Psoas muscle (tissue), 8 donors: ENCODE results near the gene P2RX2. TPM values are rescaled to one million over a fixed set of nuclear protein-coding genes. Genes with fewer than 3 reads are reported as not detected.

Source experiments
- ATAC-seq, 4 donors: fragments of 200-7000 bp; cut with Tn5 transposase; one replicate each; pipeline ENCODE4 v1.9.1; 2020; ENCODE audit warnings: moderate library complexity in 3 of 4, mild to moderate bottlenecking in 2 of 4
- DNase-seq, 2 donors: peaks; one replicate each; pipeline ENCODE4 v3.0.0-alpha.2; 2020
- H3K27ac ChIP-seq: fragments of 200-600 bp; one replicate; pipeline ENCODE4 v1.8.0; 2022
- H3K27me3 ChIP-seq, 3 donors: fragments of 200-600 bp in 1 of 3; one replicate each; pipeline versions ENCODE4 v1.6.1 to v1.8.0; 2013 to 2022; ENCODE audit warnings: low read length in 2 of 3, mild to moderate bottlenecking in 2 of 3, moderate library complexity in 1 of 3; ENCODE audit not compliant: insufficient read depth in 3 of 3
- H3K36me3 ChIP-seq, 2 donors: fragments of 200-600 bp in 1 of 2; one replicate each; pipeline versions ENCODE4 v1.6.1 to v1.8.0; 2013 to 2022; ENCODE audit warnings: low read depth in 1 of 2, mild to moderate bottlenecking in 1 of 2, moderate library complexity in 1 of 2; ENCODE audit not compliant: insufficient read depth in 1 of 2
- H3K4me1 ChIP-seq: fragments of 200-600 bp; one replicate; pipeline ENCODE4 v1.8.0; 2022
- H3K4me3 ChIP-seq: fragments of 200-600 bp; one replicate; pipeline ENCODE4 v1.8.0; 2022; ENCODE audit warnings: mild to moderate bottlenecking
- H3K9me3 ChIP-seq: fragments of 200-600 bp; one replicate; pipeline ENCODE4 v1.8.0; 2022
- WGBS, 3 donors: extraction: QIAGEN DNeasy Blood & Tissue Kit; methylation state at CpG; one replicate each; pipeline versions ENCODE4 v1.1.6 to v1.1.7; 2013; 5-methylcytosine and 5-hydroxymethylcytosine counted together
- intact Hi-C, 2 donors: fragments of 100-400 bp; cut with DNase I; formaldehyde crosslinking; loops; one replicate each; pipeline versions ENCODE4 v1.11.0 to v1.14.2; 2022
- polyA plus RNA-seq, 3 donors: library from polyadenylated mRNA; stranded (reverse); fragments of 200-250 nt; gene quantifications; one replicate each; pipeline ENCODE4 v1.2.3, GENCODE V29; 2013
- total RNA-seq, 4 donors: library from RNA; stranded (reverse); fragmentation: NEBNext Ultra II Directional in 2 of 4; extraction: Animal tissue kit (Norgen Biotek cat#: 25700) in 2 of 4; gene quantifications; one replicate each; pipeline versions ENCODE4 v1.2.1 to v1.2.4, GENCODE V29; 2021 to 2023
- TF ChIP-seq, protein P1 (sequence below): fragments of 200-600 bp; IDR thresholded peaks from one replicate; pipeline ENCODE4 v1.8.0; 2022; ENCODE audit warnings: antibody characterized with exemption
- donor health status: healthy with polysubstance abuse.
- donor health status: DM: no; HTN: no; CAD: no; lungs with moderate emphysema.
- donor health status: Bipolar disorder and iron deficiency.
- donor health status: healthy.
- donor health status: DM: yes; HTN: yes; CAD: no.
- donor health status: DM: no; HTN: no; CAD: no.
- donor health status: DM: no; HTN: no; CAD: no.
- donor health status: DM: yes; HTN: yes; CAD: no.

P2RX2 gene
- total and polyA plus RNA-seq, 7 donors: 0.01 TPM; not detected in 6

DNA sequence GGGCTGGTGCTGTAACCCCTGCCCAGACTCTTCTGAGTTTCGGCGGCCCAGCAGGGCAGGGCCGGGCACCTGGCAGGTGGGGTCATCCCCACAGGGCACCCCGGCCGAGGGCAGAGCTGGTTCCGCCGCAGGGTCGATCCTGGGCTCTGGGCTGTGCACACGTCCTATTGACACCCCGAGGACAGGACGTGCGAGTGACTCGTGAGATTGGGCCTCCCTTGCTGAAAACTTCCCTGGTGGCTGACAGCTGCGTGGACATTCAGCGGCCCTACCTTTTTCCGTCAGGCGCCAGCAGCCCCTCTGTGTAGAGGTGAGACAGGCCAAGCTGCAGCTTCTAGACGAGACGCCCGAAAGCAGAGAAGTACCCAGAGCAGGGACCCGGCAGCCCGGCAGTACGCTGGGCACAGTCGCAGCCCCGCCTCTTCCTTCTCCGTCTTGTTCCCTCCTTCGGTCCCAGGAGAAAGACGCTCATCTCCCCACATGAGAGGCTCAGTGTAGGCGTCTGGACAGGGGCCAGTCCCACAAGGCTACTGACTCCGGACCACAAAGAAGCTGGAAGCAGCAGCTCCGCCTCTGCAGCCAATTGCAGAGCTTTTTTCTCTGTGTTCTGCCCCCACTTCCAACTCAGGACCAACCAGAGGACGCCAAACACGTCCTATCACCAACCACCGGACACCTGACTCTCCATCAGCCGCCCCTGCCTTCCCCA is 8.4 kb upstream of the P2RX2 start, which contains the start of gene LRCOL1:
TSS of gene LRCOL1 (minus strand) at position 532 of the 709 bp plus-strand sequence. CDS start 4,331 bp downstream, outside the sequence.
- peak; percentile 56 to 67 for DNase-seq
- peaks cover 3% of the 10 kb centered on the region for H3K9me3 ChIP-seq
- no peak within 1 kb of the TSS for H3K4me3 ChIP-seq
- no peaks in the 10 kb centered on the region for H3K4me1 ChIP-seq
- H3K36me3 ChIP-seq: no peaks in the 10 kb centered on the region
- intact Hi-C loops: loop anchor here (5.0 to 10.0 kb wide), 2 partner anchors 193 to 455 kb away; no protein-coding TSS in a partner anchor
- no peak within 1 kb of the TSS for H3K27ac ChIP-seq
- ATAC-seq: no peak
- TF ChIP-seq, protein P1, sequence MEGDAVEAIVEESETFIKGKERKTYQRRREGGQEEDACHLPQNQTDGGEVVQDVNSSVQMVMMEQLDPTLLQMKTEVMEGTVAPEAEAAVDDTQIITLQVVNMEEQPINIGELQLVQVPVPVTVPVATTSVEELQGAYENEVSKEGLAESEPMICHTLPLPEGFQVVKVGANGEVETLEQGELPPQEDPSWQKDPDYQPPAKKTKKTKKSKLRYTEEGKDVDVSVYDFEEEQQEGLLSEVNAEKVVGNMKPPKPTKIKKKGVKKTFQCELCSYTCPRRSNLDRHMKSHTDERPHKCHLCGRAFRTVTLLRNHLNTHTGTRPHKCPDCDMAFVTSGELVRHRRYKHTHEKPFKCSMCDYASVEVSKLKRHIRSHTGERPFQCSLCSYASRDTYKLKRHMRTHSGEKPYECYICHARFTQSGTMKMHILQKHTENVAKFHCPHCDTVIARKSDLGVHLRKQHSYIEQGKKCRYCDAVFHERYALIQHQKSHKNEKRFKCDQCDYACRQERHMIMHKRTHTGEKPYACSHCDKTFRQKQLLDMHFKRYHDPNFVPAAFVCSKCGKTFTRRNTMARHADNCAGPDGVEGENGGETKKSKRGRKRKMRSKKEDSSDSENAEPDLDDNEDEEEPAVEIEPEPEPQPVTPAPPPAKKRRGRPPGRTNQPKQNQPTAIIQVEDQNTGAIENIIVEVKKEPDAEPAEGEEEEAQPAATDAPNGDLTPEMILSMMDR: no peak
- peaks cover 0 to 71% (median 18%) of the 10 kb centered on the region in 3 donors for H3K27me3 ChIP-seq
- 29 to 40% (median 37%) methylated on average over 32 to 35 of the region's 35 CpGs for WGBS, 3 donors

- Histone ChIP-seq H3K4me3 (no peak overlapping the region), H3K27ac (no peak overlapping the region), H3K27me3 (peaks cover 0 to 71% (median 19%) of the 10 kb centered on the region in 3 donors), H3K36me3 (no peaks in the 10 kb centered on the region), H3K4me1 (no peaks in the 10 kb centered on the region), H3K9me3 (peaks cover 3% of the 10 kb centered on the region)
- DNase-seq: no peak
- TF ChIP-seq, protein P1: no peak
- no peak for ATAC-seq
- intact Hi-C loops: loop anchor here (5.0 to 10.0 kb wide), 2 partner anchors 194 to 456 kb away; no protein-coding TSS in a partner anchor
- 75 to 82% (median 76%) methylated on average over 33 of the region's 33 CpGs for WGBS, 3 donors
Measured at GRCh38 chr12:132610866-132611602, 7.5 kb upstream of the P2RX2 start.

DNA sequence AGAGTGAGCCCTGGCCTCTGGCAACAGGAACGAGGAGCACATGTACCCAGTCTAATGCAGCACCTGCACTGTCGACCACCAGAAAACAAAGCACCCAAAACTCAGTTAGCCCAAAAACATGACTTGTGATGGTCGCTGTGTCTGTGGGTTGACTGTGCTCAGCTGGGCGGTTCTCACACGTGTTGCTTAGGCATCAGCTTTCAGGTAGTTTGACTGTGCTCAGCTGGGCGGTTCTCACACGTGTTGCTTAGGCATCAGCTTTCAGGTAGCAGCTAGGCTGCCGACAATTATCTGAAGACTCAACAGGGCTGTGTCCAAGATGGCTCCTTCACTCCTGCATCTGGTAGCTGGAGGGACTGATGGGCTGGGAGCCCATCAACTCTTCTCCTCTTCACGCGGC is 7.0 kb upstream of the P2RX2 start:
- peaks cover 3% of the 10 kb centered on the region for H3K9me3 ChIP-seq
- peaks cover 0 to 71% (median 20%) of the 10 kb centered on the region in 3 donors for H3K27me3 ChIP-seq
- ATAC-seq (no peak), DNase-seq (no peak)
- TF ChIP-seq, protein P1: no peak
- H3K4me1 ChIP-seq: no peaks in the 10 kb centered on the region
- no peaks in the 10 kb centered on the region for H3K36me3 ChIP-seq
- H3K27ac ChIP-seq: no peak overlapping the region
- WGBS, 3 donors: 92 to 95% (median 93%) methylated on average over 10 of the region's 10 CpGs
- H3K4me3 ChIP-seq: no peak overlapping the region
- intact Hi-C loops: loop anchor here (5.0 to 10.0 kb wide), 2 partner anchors 194 to 457 kb away; no protein-coding TSS in a partner anchor

- Histone ChIP-seq H3K27me3 (peaks cover 0 to 69% (median 31%) of the 10 kb centered on the region in 3 donors), H3K9me3 (peaks cover 10% of the 10 kb centered on the region), H3K4me1 (no peaks in the 10 kb centered on the region), H3K4me3 (no peak overlapping the region), H3K36me3 (no peaks in the 10 kb centered on the region), H3K27ac (no peak overlapping the region)
- TF ChIP-seq, protein P1: no peak
- ATAC-seq (no peak), DNase-seq (no peak)
- intact Hi-C loops: loop anchor here (5.0 to 10.0 kb wide), 2 partner anchors 197 to 459 kb away; no protein-coding TSS in a partner anchor
- 90 to 94% (median 92%) methylated on average over 5 of the region's 5 CpGs for WGBS, 3 donors
Measured at GRCh38 chr12:132614029-132614428, 4.5 kb upstream of the P2RX2 start.
